HL-60 (cell line): ENCODE data around the gene ICA1L.
"Not testable (repeated sequence)": the region's sequence is repeated elsewhere in the genome, so short reads cannot be mapped to it uniquely, and the experiment has no call there.

Experiments
- DNase-seq, 2 experiments: peaks; one replicate each; pipeline ENCODE4 v3.0.0-alpha.2; 2010 to 2020; ENCODE audit warnings: low read depth in 1 of 2, low spot score in 1 of 2
- H3K27ac ChIP-seq: fragments of 250-450 bp; sonication (Bioruptor Pico); replicated peaks from 2 replicates; pipeline ENCODE4 v1.5.1; 2020; ENCODE audit warnings: mild to moderate bottlenecking, moderate library complexity
- H3K27me3 ChIP-seq: fragments of 250-450 bp; sonication (Bioruptor Pico); 2 replicates; pipeline ENCODE4 v1.5.1; 2021; ENCODE audit warnings: mild to moderate bottlenecking, moderate library complexity; ENCODE audit not compliant: insufficient read depth, poor library complexity, severe bottlenecking
- H3K4me3 ChIP-seq: replicated peaks from 2 replicates; pipeline ENCODE4 v1.5.1; 2011; ENCODE audit warnings: mild to moderate bottlenecking, control low read depth, low read length; ENCODE audit not compliant: insufficient read depth
- CTCF ChIP-seq: IDR thresholded peaks from one replicate; pipeline ENCODE4 v1.5.1; 2011; ENCODE audit warnings: low read length, control low read depth, inconsistent platforms; ENCODE audit not compliant: insufficient read depth
- GABPA ChIP-seq: IDR thresholded peaks from 2 replicates; pipeline ENCODE4 v1.6.1; 2012; ENCODE audit warnings: low read depth
- POLR2AphosphoS5 ChIP-seq: IDR thresholded peaks from 2 replicates; pipeline ENCODE4 v1.6.1; 2012; ENCODE audit warnings: low read depth
- REST ChIP-seq: IDR thresholded peaks from 2 replicates; pipeline ENCODE4 v1.6.1; 2012; ENCODE audit warnings: low read depth; ENCODE audit not compliant: insufficient replicate concordance
- SPI1 ChIP-seq: IDR thresholded peaks from 2 replicates; pipeline ENCODE4 v1.6.1; 2012; ENCODE audit warnings: low read depth, mild to moderate bottlenecking, borderline replicate concordance

Gene ICA1L

GRCh38 chr2:202808754-202809153, 62.8 kb downstream of the ICA1L start:
- DNase-seq = no peak
- no peak overlapping the region for H3K4me3 ChIP-seq
- no peak overlapping the region for H3K27ac ChIP-seq
- TF ChIP-seq SPI1 = no peak
- TF ChIP-seq CTCF = no peak
- TF ChIP-seq GABPA = no peak
- TF ChIP-seq REST = no peak
- TF ChIP-seq POLR2AphosphoS5 = no peak
- no peaks in the 10 kb centered on the region for H3K27me3 ChIP-seq

GRCh38 chr2:202807431-202808138, 64.0 kb downstream of the ICA1L start:
- DNase-seq = not testable (repeated sequence)

GRCh38 chr2:202805911-202806310, 65.7 kb downstream of the ICA1L start:
- DNase-seq, H3K27ac ChIP-seq, H3K4me3 ChIP-seq, H3K27me3 ChIP-seq: not testable (repeated sequence)

More at GRCh38 chr2:202807431-202808138, 64.0 kb downstream of the ICA1L start:
- H3K27me3 ChIP-seq, H3K4me3 ChIP-seq, H3K27ac ChIP-seq: not testable (repeated sequence)

GRCh38 chr2:202797944-202798343, 73.6 kb downstream of the ICA1L start:
- Histone ChIP-seq H3K4me3 (no peak overlapping the region), H3K27me3 (no peaks in the 10 kb centered on the region), H3K27ac (no peak overlapping the region)
- TF ChIP-seq SPI1 (no peak), CTCF (no peak)
- DNase-seq = no peak

GRCh38 chr2:202790676-202791075, 80.9 kb downstream of the ICA1L start:
- DNase-seq = no peak
- TF ChIP-seq REST = no peak
- no peak overlapping the region for H3K27ac ChIP-seq

More at GRCh38 chr2:202790676-202791075, 80.9 kb downstream of the ICA1L start:
- no peaks in the 10 kb centered on the region for H3K27me3 ChIP-seq
- no peak overlapping the region for H3K4me3 ChIP-seq
